Progenitor cell of endocrine pancreas (in vitro differentiated cells): ENCODE data around the gene LRTM2. TPM values are rescaled to one million over a fixed set of nuclear protein-coding genes. Genes with fewer than 3 reads are reported as not detected.

ENCODE experiments used
- DNase-seq: peaks from one replicate; pipeline ENCODE4 v3.0.0; 2021; ENCODE audit warnings: low spot score; ENCODE audit not compliant: unreplicated experiment
- H3K27ac Mint-ChIP-seq: 2 replicates; pipeline ENCODE4 v1.8.0; 2021; ENCODE audit warnings: mild to moderate bottlenecking, moderate library complexity, mixed read lengths
- H3K27me3 Mint-ChIP-seq: 2 replicates; pipeline ENCODE4 v1.8.0; 2021; ENCODE audit warnings: mixed read lengths
- H3K36me3 Mint-ChIP-seq: 2 replicates; pipeline ENCODE4 v1.8.0; 2022; ENCODE audit warnings: mixed read lengths; ENCODE audit not compliant: insufficient read depth
- H3K4me1 Mint-ChIP-seq: 2 replicates; pipeline ENCODE4 v1.8.0; 2021; ENCODE audit warnings: low read depth, mixed read lengths
- H3K4me3 Mint-ChIP-seq: 2 replicates; pipeline ENCODE4 v1.8.0; 2021; ENCODE audit warnings: low read depth, mild to moderate bottlenecking, moderate library complexity, mixed read lengths
- H3K9me3 Mint-ChIP-seq: 2 replicates; pipeline ENCODE4 v1.8.0; 2021; ENCODE audit warnings: low read depth, mixed read lengths
- total RNA-seq: library from RNA; stranded (reverse); gene quantifications from 2 replicates; pipeline ENCODE4 v1.2.1, GENCODE V29; 2021
- TF ChIP-seq, protein P1 (sequence below): fragments of 200-600 bp; sonication (generic); IDR thresholded peaks from one replicate; pipeline ENCODE4 v1.5.0; 2021; ENCODE audit warnings: antibody characterized with exemption, mild to moderate bottlenecking; ENCODE audit not compliant: unreplicated experiment

The LRTM2 gene
- total RNA-seq, 1 donor from 2014 or later, result 0.48 TPM

DNA sequence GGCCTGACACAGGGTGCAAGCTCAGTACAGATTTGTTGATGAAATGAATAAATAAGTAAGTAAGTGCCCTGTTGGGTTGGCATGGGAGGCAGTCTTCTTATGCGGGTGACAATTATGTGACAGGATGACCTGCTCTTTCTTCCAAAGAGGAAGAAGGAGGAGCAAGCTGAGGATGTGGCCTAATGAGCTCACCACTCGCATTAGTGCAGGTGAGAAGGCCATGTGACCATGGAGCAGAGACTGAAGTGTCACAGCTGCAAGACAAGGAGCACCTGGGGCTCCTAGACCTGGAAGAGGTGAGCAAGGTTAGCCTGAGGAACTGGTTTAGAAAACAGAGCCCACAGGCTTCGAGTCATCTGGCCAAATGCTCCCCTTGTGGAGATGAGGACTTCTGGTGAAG, 34.9 kb downstream of the LRTM2 start:
- TF ChIP-seq, protein P1, sequence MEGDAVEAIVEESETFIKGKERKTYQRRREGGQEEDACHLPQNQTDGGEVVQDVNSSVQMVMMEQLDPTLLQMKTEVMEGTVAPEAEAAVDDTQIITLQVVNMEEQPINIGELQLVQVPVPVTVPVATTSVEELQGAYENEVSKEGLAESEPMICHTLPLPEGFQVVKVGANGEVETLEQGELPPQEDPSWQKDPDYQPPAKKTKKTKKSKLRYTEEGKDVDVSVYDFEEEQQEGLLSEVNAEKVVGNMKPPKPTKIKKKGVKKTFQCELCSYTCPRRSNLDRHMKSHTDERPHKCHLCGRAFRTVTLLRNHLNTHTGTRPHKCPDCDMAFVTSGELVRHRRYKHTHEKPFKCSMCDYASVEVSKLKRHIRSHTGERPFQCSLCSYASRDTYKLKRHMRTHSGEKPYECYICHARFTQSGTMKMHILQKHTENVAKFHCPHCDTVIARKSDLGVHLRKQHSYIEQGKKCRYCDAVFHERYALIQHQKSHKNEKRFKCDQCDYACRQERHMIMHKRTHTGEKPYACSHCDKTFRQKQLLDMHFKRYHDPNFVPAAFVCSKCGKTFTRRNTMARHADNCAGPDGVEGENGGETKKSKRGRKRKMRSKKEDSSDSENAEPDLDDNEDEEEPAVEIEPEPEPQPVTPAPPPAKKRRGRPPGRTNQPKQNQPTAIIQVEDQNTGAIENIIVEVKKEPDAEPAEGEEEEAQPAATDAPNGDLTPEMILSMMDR, result no peak
- Mint-ChIP-seq H3K9me3 (no peaks in the 10 kb centered on the region), H3K4me1 (no peaks in the 10 kb centered on the region), H3K27ac (no peak overlapping the region), H3K4me3 (no peak overlapping the region), H3K36me3 (no peaks in the 10 kb centered on the region), H3K27me3 (peaks cover 8% of the 10 kb centered on the region)
- no peak for DNase-seq

DNA sequence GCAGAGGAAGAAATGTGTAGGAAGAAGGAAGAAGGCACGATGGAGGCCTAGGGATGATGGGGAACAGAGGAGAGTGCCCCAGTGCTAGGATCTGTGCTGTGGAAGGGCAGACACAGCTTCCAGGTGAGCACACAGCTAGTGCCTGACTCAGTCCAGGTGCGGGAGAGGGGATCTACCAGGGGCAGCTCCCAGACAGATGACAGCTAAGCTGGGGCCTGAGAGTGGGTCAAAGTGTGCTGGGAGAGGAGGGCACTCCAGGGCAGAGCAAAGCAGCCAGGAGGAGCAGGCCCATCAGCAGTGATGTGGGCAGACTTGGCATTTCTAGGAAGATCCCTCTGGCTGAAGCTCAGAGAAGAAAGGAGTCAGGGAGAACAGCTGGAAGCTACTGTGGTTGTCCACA, 36.7 kb downstream of the LRTM2 start:
- peaks cover 8% of the 10 kb centered on the region for H3K27me3 Mint-ChIP-seq
- no peaks in the 10 kb centered on the region for H3K36me3 Mint-ChIP-seq
- TF ChIP-seq, protein P1, result no peak
- no peak overlapping the region for H3K27ac Mint-ChIP-seq
- H3K4me1 Mint-ChIP-seq, result no peaks in the 10 kb centered on the region
- H3K4me3 Mint-ChIP-seq, result no peak overlapping the region
- DNase-seq, result no peak
- H3K9me3 Mint-ChIP-seq, result no peaks in the 10 kb centered on the region

DNA sequence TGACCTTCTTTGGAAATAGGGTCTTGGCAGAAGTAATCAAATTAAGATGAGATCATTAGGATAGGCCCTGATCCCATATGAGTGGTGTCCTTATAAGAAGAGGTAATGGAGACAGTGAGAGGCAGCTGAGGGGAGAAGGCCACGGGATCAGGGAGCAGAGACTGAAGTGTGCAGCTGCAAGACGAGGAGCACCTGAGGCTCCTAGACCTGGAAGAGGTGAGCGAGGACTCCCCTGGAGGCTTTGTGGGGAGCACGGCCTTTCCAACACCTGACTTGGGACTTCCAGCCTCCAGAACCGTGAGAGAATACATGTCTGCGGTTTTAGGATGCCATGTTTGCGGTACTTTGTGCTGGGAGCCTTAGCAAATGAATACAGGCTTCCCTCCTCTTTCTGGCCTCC, 37.5 kb downstream of the LRTM2 start:
- no peaks in the 10 kb centered on the region for H3K36me3 Mint-ChIP-seq
- H3K4me1 Mint-ChIP-seq, result no peaks in the 10 kb centered on the region
- H3K4me3 Mint-ChIP-seq, result no peak overlapping the region
- no peaks in the 10 kb centered on the region for H3K9me3 Mint-ChIP-seq
- H3K27ac Mint-ChIP-seq, result no peak overlapping the region
- H3K27me3 Mint-ChIP-seq, result peaks cover 8% of the 10 kb centered on the region
- no peak for DNase-seq
- TF ChIP-seq, protein P1, result no peak

DNA sequence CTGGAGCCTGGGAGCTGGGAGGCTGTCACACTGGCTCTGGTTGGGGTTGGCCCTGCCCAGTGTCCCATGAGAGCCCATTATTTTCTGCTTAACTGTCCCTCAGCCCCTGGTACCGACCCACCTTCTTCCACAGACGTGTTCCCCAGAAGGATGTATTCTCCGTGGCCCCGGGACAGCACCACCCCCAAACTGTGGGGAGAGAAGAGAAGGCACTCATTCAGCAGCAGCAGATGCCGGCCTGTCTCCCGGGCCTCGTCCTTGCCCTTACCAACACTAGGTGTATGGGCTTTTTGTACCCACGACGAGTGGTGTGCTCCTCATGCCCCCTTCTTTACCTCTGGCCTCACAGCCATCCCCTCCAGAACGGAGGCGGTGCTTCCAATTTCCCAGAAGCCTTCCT, 38.1 kb downstream of the LRTM2 start:
- no peak overlapping the region for H3K4me3 Mint-ChIP-seq
- TF ChIP-seq, protein P1, result no peak
- H3K27me3 Mint-ChIP-seq, result peaks cover 8% of the 10 kb centered on the region
- no peak overlapping the region for H3K27ac Mint-ChIP-seq
- no peak for DNase-seq
- H3K9me3 Mint-ChIP-seq, result no peaks in the 10 kb centered on the region
- H3K4me1 Mint-ChIP-seq, result no peaks in the 10 kb centered on the region
- H3K36me3 Mint-ChIP-seq, result no peaks in the 10 kb centered on the region

DNA sequence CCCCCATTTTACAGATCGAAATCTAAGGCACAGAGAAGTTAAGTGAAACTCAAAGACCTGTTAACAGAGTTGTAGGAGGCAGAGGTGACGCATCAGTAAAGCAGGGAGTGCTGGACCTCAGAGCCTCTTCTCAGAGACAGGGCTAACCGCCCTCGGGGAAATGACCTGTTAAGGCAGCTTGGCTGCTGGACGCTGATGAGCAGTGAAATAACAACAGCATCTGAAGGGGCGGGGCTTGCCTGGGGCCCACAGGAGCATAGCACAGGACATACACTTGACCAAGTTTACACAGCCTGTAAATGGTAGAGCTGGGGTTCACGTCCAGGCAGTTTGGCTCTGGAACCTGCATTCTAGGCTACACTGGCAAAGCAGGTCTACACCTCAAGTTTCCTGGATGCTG, 39.3 kb downstream of the LRTM2 start:
- H3K9me3 Mint-ChIP-seq, result no peaks in the 10 kb centered on the region
- no peak overlapping the region for H3K4me3 Mint-ChIP-seq
- peaks cover 8% of the 10 kb centered on the region for H3K27me3 Mint-ChIP-seq
- H3K4me1 Mint-ChIP-seq, result no peaks in the 10 kb centered on the region
- DNase-seq, result no peak
- no peaks in the 10 kb centered on the region for H3K36me3 Mint-ChIP-seq
- TF ChIP-seq, protein P1, result no peak
- no peak overlapping the region for H3K27ac Mint-ChIP-seq
